Left ventricle myocardium inferior (tissue), 1 donor: ENCODE measurements around the gene FYTTD1. TPM values are rescaled to one million over a fixed set of nuclear protein-coding genes. Genes with fewer than 3 reads are reported as not detected.

ENCODE experiments used
- DNase-seq: peaks from one replicate; pipeline ENCODE4 v3.0.0-alpha.2; 2020
- H3K27ac ChIP-seq: fragments of 200-600 bp; replicated peaks from 2 replicates; pipeline ENCODE4 v1.8.0; 2021
- H3K27me3 ChIP-seq: fragments of 200-600 bp; 2 replicates; pipeline ENCODE4 v1.8.0; 2021; ENCODE audit warnings: low read depth
- H3K36me3 ChIP-seq: fragments of 200-600 bp; 2 replicates; pipeline ENCODE4 v1.8.0; 2021
- H3K4me1 ChIP-seq: fragments of 200-600 bp; 2 replicates; pipeline ENCODE4 v1.8.0; 2021
- H3K4me3 ChIP-seq: fragments of 200-600 bp; 2 replicates; pipeline ENCODE4 v1.8.0; 2021; ENCODE audit warnings: mild to moderate bottlenecking, moderate library complexity
- H3K9me3 ChIP-seq: fragments of 200-600 bp; replicated peaks from 2 replicates; pipeline ENCODE4 v1.8.0; 2021
- CTCF ChIP-seq: fragments of 200-600 bp; IDR thresholded peaks from 2 replicates; pipeline ENCODE4 v1.8.0; 2021; ENCODE audit warnings: antibody characterized with exemption, mild to moderate bottlenecking, borderline replicate concordance
- intact Hi-C: fragments of 100-400 bp; cut with micrococcal nuclease; formaldehyde crosslinking; loops from one replicate; pipeline ENCODE4 v1.11.0; 2022
- total RNA-seq: library from RNA; stranded (reverse); fragmentation: NEBNext Ultra II Directional; extraction: Animal tissue kit (Norgen Biotek cat#: 25700); gene quantifications from one replicate; pipeline ENCODE4 v1.2.1, GENCODE V29; 2021
- donor health status: DM: no; HTN: yes; CAD: no; lungs with severe emphysema.

FYTTD1 gene
- total RNA-seq, 1 donor from 2014 or later, result 78.7 TPM

DNA sequence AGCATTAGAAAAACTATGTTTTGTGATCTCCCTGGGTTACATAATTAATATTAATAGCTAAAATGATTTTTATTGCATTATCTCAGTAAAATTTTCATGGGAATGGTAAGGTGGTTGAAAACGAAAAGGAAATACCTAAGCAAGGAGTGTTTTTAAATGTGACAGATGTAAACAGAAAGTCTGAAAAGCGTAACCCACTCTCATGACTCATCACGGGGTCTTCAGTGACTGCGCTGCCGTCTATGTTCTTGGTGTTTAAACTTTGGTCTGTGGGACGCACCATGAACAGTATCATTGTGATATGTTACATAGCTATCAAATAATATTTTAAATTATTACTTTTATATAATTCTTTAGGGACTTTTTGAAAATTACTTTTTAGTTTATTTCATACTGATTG lies 61.2 kb downstream of the FYTTD1 start:
- intact Hi-C loops, result no loop called here
- no peaks in the 10 kb centered on the region for H3K27me3 ChIP-seq
- DNase-seq, result no peak
- no peaks in the 10 kb centered on the region for H3K9me3 ChIP-seq
- H3K27ac ChIP-seq, result peak overlapping the region; percentile 41
- peaks cover 48% of the 10 kb centered on the region for H3K4me1 ChIP-seq
- no peak overlapping the region for H3K4me3 ChIP-seq
- no peak for TF ChIP-seq CTCF
- H3K36me3 ChIP-seq, result no peaks in the 10 kb centered on the region

DNA sequence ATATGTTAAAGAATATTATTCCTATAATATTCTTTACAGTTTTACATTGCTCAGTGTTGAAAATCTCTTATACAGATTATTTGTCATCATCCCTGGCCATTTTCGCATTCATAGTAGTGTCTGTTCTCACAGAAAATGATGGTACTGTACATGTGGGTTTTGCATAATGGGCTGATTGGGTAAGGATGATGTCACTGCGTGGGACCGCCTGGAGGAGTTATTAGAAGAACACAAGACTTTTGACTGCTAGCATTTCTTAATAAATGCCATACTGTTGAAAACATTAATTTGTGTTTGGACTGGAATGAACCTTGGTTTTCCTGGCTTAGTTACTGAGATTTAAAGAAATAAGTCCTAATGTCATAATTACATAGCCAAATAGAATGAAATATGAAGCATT lies 61.7 kb downstream of the FYTTD1 start:
- no peaks in the 10 kb centered on the region for H3K9me3 ChIP-seq
- intact Hi-C loops, result no loop called here
- TF ChIP-seq CTCF, result no peak
- H3K27ac ChIP-seq, result peak overlapping the region; percentile 41
- H3K27me3 ChIP-seq, result no peaks in the 10 kb centered on the region
- no peak overlapping the region for H3K4me3 ChIP-seq
- peaks cover 48% of the 10 kb centered on the region for H3K4me1 ChIP-seq
- peaks cover 2% of the 10 kb centered on the region for H3K36me3 ChIP-seq
- DNase-seq, result peak; percentile 30

- no peak for TF ChIP-seq CTCF
- intact Hi-C loops, result no loop called here
- peaks cover 4% of the 10 kb centered on the region for H3K36me3 ChIP-seq
- no peak overlapping the region for H3K27ac ChIP-seq
- H3K27me3 ChIP-seq, result no peaks in the 10 kb centered on the region
- no peak overlapping the region for H3K4me3 ChIP-seq
- no peak for DNase-seq
- H3K4me1 ChIP-seq, result peaks cover 29% of the 10 kb centered on the region
- no peaks in the 10 kb centered on the region for H3K9me3 ChIP-seq
Observed at GRCh38 chr3:197814372-197814771, 64.7 kb downstream of the FYTTD1 start.

DNA sequence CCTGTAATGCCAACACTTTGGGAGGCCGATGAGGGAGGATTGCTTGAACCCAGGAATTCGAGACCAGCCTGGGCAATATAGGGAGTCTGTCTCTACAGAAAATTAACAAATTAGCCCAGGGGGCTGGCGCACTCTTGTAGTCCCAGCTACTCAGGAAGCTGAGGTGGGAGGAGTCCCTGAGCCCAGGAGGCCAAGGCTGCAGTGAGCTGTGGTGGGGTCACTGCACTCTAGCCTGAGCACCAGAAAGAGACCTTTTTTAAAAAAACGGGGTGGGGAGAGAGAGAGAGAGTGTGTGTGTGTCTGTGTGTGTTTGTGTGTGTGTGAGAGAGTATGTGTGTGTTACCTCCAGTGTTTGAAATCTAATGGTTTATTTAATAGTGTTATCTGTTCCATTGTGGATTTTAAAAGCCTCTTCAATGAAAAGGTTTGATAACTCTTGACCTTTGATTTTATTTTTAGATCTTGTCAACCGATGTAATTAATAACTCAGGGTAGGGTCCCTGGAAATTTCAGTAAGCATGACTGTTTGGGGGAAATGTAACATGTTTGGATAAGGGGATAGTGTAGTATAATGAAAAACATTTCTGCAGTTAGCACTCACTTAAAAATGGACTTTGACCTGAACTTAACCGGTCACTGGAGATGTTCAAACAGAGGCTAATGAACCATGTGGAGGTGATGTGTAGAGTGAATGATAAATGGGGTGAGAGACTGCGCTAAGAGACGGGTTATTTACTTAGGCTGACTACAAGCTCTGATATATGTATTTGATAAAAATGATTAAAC lies 71.1 kb downstream of the FYTTD1 start:
- Histone ChIP-seq H3K4me1 (peaks cover 10% of the 10 kb centered on the region), H3K27me3 (no peaks in the 10 kb centered on the region), H3K27ac (no peak overlapping the region), H3K9me3 (no peaks in the 10 kb centered on the region), H3K36me3 (peaks cover 34% of the 10 kb centered on the region), H3K4me3 (no peak overlapping the region)
- TF ChIP-seq CTCF, result no peak
- DNase-seq, result no peak
- intact Hi-C loops, result no loop called here

GRCh38 chr3:197829397-197830045 lies 79.8 kb downstream of the FYTTD1 start:
- Histone ChIP-seq H3K4me3 (no peak overlapping the region), H3K9me3 (no peaks in the 10 kb centered on the region), H3K36me3 (peaks cover 84% of the 10 kb centered on the region), H3K27me3 (no peaks in the 10 kb centered on the region), H3K27ac (no peak overlapping the region), H3K4me1 (no peaks in the 10 kb centered on the region)
- intact Hi-C loops, result no loop called here
- no peak for TF ChIP-seq CTCF
- DNase-seq, result no peak
